Stimulated activated CD8-positive, alpha-beta memory T cell treated with anti-CD3 and anti-CD28 coated beads, Interleukin-7, amount 100 ng/mL, for 24 hours (primary cell): ENCODE measurements around the gene GRP.

Source experiments
- DNase-seq: peaks from one replicate; pipeline ENCODE4 v3.0.0-alpha.2; 2020; ENCODE audit warnings: low read depth

GRP gene

GRCh38 chr18:59219672-59220163, at the start of gene GRP:
GRP (plus strand) TSS chr18:59220158; CDS start chr18:59220266, 108 bp downstream.
- no peak for DNase-seq

- DNase-seq, result no peak
These were observed 47.2 kb upstream of the GRP start for GRCh38 chr18:59172664-59173249.

GRCh38 chr18:59177485-59177884, 42.5 kb upstream of the GRP start:
- no peak for DNase-seq

- DNase-seq, result no peak
These were observed 39.7 kb upstream of the GRP start for GRCh38 chr18:59180150-59180845.

- DNase-seq, result no peak
These were observed 37.3 kb upstream of the GRP start for GRCh38 chr18:59182673-59183072.

GRCh38 chr18:59189008-59189407, 30.9 kb upstream of the GRP start:
- no peak for DNase-seq

- no peak for DNase-seq
These were observed 30.2 kb upstream of the GRP start for GRCh38 chr18:59189746-59190145.

GRCh38 chr18:59196161-59196725, 23.7 kb upstream of the GRP start:
- no peak for DNase-seq

GRCh38 chr18:59197636-59198035, 22.3 kb upstream of the GRP start:
- no peak for DNase-seq

- no peak for DNase-seq
These were observed 21.7 kb upstream of the GRP start for GRCh38 chr18:59198215-59198614.

- no peak for DNase-seq
These were observed 19.2 kb upstream of the GRP start for GRCh38 chr18:59200787-59201186.

GRCh38 chr18:59202258-59202820, 17.6 kb upstream of the GRP start:
- DNase-seq, result no peak

- DNase-seq, result no peak
These were observed 12.5 kb upstream of the GRP start for GRCh38 chr18:59207506-59207905.

- DNase-seq, result no peak
These were observed 11.3 kb upstream of the GRP start for GRCh38 chr18:59208602-59209125.

- DNase-seq, result no peak
These were observed 9.7 kb upstream of the GRP start for GRCh38 chr18:59210299-59210698.

- DNase-seq, result no peak
These were observed 8.3 kb upstream of the GRP start for GRCh38 chr18:59211629-59212028.

- no peak for DNase-seq
These were observed 1.9 kb upstream of the GRP start for GRCh38 chr18:59218018-59218417.

- no peak for DNase-seq
These were observed 316 bp downstream of the GRP start for GRCh38 chr18:59220164-59220783.

- no peak for DNase-seq
These were observed 1.1 kb downstream of the GRP start for GRCh38 chr18:59220784-59221765.

- DNase-seq, result no peak
These were observed 2.4 kb downstream of the GRP start for GRCh38 chr18:59222341-59222740.

GRCh38 chr18:59228351-59228750, 8.4 kb downstream of the GRP start:
- no peak for DNase-seq
